WERI-Rb-1 (cell line): ENCODE results near the gene GHRHR.

Experiments used
- DNase-seq: peaks from one replicate; pipeline ENCODE4 v3.0.0-alpha.2; 2020
- H3K27ac ChIP-seq: fragments of 250-450 bp; sonication (Bioruptor Pico); 2 replicates; pipeline ENCODE4 v1.5.1; 2020; ENCODE audit warnings: mild to moderate bottlenecking, moderate library complexity
- H3K27me3 ChIP-seq: fragments of 250-450 bp; sonication (Bioruptor Pico); 2 replicates; pipeline ENCODE4 v1.5.1; 2021; ENCODE audit warnings: mild to moderate bottlenecking, low read depth, moderate library complexity; ENCODE audit not compliant: insufficient read depth, severe bottlenecking
- H3K36me3 ChIP-seq: fragments of 250-450 bp; sonication (Bioruptor Pico); 2 replicates; pipeline ENCODE4 v1.5.1; 2020; ENCODE audit warnings: mild to moderate bottlenecking, moderate library complexity
- H3K4me3 ChIP-seq: 2 replicates; pipeline ENCODE4 v1.5.1; 2011; ENCODE audit warnings: low read depth, mild to moderate bottlenecking, control low read depth, low read length
- H3K9me3 ChIP-seq: fragments of 250-450 bp; sonication (Bioruptor Pico); 2 replicates; pipeline ENCODE4 v1.5.1; 2021; ENCODE audit warnings: mild to moderate bottlenecking, moderate library complexity; ENCODE audit not compliant: severe bottlenecking
- CTCF ChIP-seq: IDR thresholded peaks from 2 replicates; pipeline ENCODE4 v1.5.1; 2011; ENCODE audit warnings: low read depth, mild to moderate bottlenecking, control low read depth, inconsistent platforms, low read length

The GHRHR gene

GRCh38 chr7:30938435-30939316 lies 25.1 kb upstream of the GHRHR start:
- H3K9me3 ChIP-seq = no peaks in the 10 kb centered on the region
- peak; percentile 94 for TF ChIP-seq CTCF
- no peaks in the 10 kb centered on the region for H3K36me3 ChIP-seq
- H3K4me3 ChIP-seq = peak overlapping the region; percentile 46
- H3K27me3 ChIP-seq = no peaks in the 10 kb centered on the region
- peak; percentile 97 for DNase-seq
- peak overlapping the region; percentile 97 for H3K27ac ChIP-seq

GRCh38 chr7:30941582-30942323 lies 22.0 kb upstream of the GHRHR start:
- Histone ChIP-seq H3K4me3 (no peak overlapping the region), H3K27ac (no peak overlapping the region), H3K27me3 (no peaks in the 10 kb centered on the region), H3K9me3 (no peaks in the 10 kb centered on the region), H3K36me3 (no peaks in the 10 kb centered on the region)
- TF ChIP-seq CTCF = no peak
- no peak for DNase-seq

- DNase-seq = no peak
- no peaks in the 10 kb centered on the region for H3K27me3 ChIP-seq
- no peak overlapping the region for H3K27ac ChIP-seq
- H3K9me3 ChIP-seq = no peaks in the 10 kb centered on the region
- no peaks in the 10 kb centered on the region for H3K36me3 ChIP-seq
- H3K4me3 ChIP-seq = no peak overlapping the region
- TF ChIP-seq CTCF = no peak
These were observed 13.6 kb upstream of the GHRHR start for GRCh38 chr7:30950197-30950596.

DNA sequence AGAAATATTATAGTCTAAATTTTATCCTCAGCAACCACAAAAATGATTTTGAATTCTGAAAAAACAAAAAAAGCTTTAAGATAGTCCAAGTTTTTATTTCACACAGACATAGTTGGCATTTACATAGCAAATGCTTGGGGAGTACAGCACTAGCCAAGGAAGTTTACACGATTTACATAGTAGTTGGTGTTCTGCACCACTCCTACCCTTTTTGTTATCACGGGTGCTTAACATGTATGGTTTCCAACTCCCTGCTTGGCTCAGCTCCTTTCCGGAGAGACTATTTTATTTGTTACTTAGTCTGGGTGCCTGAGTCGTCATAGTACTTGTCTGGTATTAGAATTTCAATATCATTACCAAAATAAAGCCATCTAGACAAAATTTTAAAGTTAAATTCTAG lies 8.8 kb upstream of the GHRHR start:
- TF ChIP-seq CTCF = no peak
- H3K9me3 ChIP-seq = peaks cover 5% of the 10 kb centered on the region
- no peaks in the 10 kb centered on the region for H3K27me3 ChIP-seq

DNA sequence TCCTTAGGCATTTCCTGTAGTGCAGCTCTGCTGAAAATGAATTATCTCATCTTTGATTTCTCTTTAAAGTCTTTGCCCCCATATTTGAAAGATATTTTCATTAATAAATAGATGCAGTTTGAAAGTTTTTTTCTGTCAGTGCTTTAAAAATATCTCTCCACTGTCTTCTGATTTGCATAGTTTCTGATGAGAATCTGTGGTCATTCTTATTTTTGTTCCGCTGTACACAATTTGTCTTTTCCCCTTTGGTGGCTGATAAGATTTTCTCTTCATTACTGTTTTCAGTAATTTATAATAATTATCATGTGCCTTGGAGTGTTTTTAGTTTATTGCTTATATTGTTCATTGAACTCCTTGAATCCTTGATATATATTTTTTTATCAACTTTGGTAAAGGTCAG lies 7.0 kb upstream of the GHRHR start:
- Histone ChIP-seq H3K36me3 (no peaks in the 10 kb centered on the region), H3K27ac (no peak overlapping the region), H3K4me3 (no peak overlapping the region), H3K27me3 (no peaks in the 10 kb centered on the region), H3K9me3 (peaks cover 5% of the 10 kb centered on the region)
- no peak for DNase-seq
- TF ChIP-seq CTCF = no peak

More for the DNA sequence above, 8.8 kb upstream of the GHRHR start:
- Histone ChIP-seq H3K4me3 (no peak overlapping the region), H3K36me3 (no peaks in the 10 kb centered on the region), H3K27ac (no peak overlapping the region)
- DNase-seq = no peak
